Colonic mucosa (tissue), 4 donors: ENCODE data around the gene STK32A. TPM values are rescaled to one million over a fixed set of nuclear protein-coding genes. Genes with fewer than 3 reads are reported as not detected.

Experiments used
- DNase-seq: peaks from one replicate; pipeline ENCODE4 v3.0.0-alpha.2; 2020
- H3K27ac ChIP-seq: fragments of 200-600 bp; one replicate; pipeline ENCODE4 v1.8.0; 2021
- H3K27me3 ChIP-seq: fragments of 200-600 bp; one replicate; pipeline ENCODE4 v1.8.0; 2021
- H3K36me3 ChIP-seq: fragments of 200-600 bp; one replicate; pipeline ENCODE4 v1.8.0; 2021
- H3K4me1 ChIP-seq: fragments of 200-600 bp; one replicate; pipeline ENCODE4 v1.8.0; 2021; ENCODE audit warnings: mild to moderate bottlenecking
- H3K4me3 ChIP-seq: fragments of 200-600 bp; one replicate; pipeline ENCODE4 v1.8.0; 2021
- H3K9ac ChIP-seq, 2 donors: one replicate each; pipeline ENCODE4 v1.7.0; 2013; ENCODE audit warnings: control low read depth in 2 of 2, low read depth in 2 of 2, low read length in 2 of 2
- H3K9me3 ChIP-seq: fragments of 200-600 bp; one replicate; pipeline ENCODE4 v1.8.0; 2021
- CTCF ChIP-seq: fragments of 200-600 bp; IDR thresholded peaks from one replicate; pipeline ENCODE4 v1.8.0; 2022; ENCODE audit warnings: antibody characterized with exemption, mild to moderate bottlenecking
- intact Hi-C: fragments of 100-400 bp; cut with DNase I; formaldehyde crosslinking; loops from one replicate; pipeline ENCODE4 v1.14.1; 2022
- total RNA-seq, 2 donors: library from RNA; stranded (reverse); fragmentation: NEBNext Ultra II Directional in 1 of 2; extraction: Animal tissue kit (Norgen Biotek cat#: 25700) in 1 of 2; gene quantifications; one replicate each; pipeline ENCODE4 v1.2.1, GENCODE V29; 2021
- donor health status: healthy.
- donor health status: DM: no; HTN: no; CAD: no.
- donor health status: DM: no; HTN: no; CAD: no.

STK32A gene
- total RNA-seq, 2 donors from 2014 or later: 0.10 to 0.77 TPM

GRCh38 chr5:147371290-147371689 lies 136.5 kb downstream of the STK32A start:
- no peak for TF ChIP-seq CTCF
- Histone ChIP-seq H3K36me3 (no peaks in the 10 kb centered on the region), H3K27me3 (no peaks in the 10 kb centered on the region), H3K9ac (no peak overlapping the region), H3K27ac (no peak overlapping the region), H3K4me1 (no peaks in the 10 kb centered on the region), H3K4me3 (no peak overlapping the region), H3K9me3 (no peaks in the 10 kb centered on the region)
- intact Hi-C loops: loop anchor here (5.0 kb wide), 1 partner anchor 149 kb away; no protein-coding TSS in a partner anchor
- DNase-seq: no peak

- no peaks in the 10 kb centered on the region for H3K27me3 ChIP-seq
- no peaks in the 10 kb centered on the region for H3K4me1 ChIP-seq
- no peak for TF ChIP-seq CTCF
- no peak overlapping the region for H3K4me3 ChIP-seq
- no peak overlapping the region for H3K9ac ChIP-seq
- H3K36me3 ChIP-seq: no peaks in the 10 kb centered on the region
- DNase-seq: no peak
- H3K9me3 ChIP-seq: no peaks in the 10 kb centered on the region
- intact Hi-C loops: loop anchor here (5.0 kb wide), 1 partner anchor 150 kb away; no protein-coding TSS in a partner anchor
- no peak overlapping the region for H3K27ac ChIP-seq
These were observed 137.4 kb downstream of the STK32A start for GRCh38 chr5:147372191-147372590.

- intact Hi-C loops: loop anchor here (5.0 kb wide), 1 partner anchor 151 kb away; no protein-coding TSS in a partner anchor
- Histone ChIP-seq H3K36me3 (no peaks in the 10 kb centered on the region), H3K4me3 (no peak overlapping the region), H3K27me3 (no peaks in the 10 kb centered on the region), H3K4me1 (no peaks in the 10 kb centered on the region), H3K9me3 (no peaks in the 10 kb centered on the region), H3K27ac (no peak overlapping the region), H3K9ac (no peak overlapping the region)
- DNase-seq: no peak
- TF ChIP-seq CTCF: no peak
These were observed 138.5 kb downstream of the STK32A start for GRCh38 chr5:147373328-147373727.

DNA sequence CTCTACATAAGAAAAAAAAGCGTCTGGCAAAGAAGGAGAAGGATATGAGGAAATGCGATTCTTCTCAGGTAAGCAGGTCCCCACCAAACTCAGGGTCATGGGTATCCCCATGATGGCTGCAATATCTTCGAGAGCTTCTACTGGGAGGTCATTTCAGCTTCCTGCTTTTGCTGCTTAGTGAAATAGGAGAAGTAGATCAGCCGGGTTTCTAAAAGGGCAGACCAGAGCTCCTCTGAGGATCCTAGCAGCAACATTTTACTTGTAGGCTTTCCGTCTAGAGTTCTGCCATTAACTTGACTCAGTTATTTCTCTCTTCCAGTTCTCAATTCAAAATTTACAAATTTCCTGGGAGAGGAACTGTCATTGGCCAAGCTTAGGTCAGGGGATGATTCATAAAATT lies 140.3 kb downstream of the STK32A start:
- no peaks in the 10 kb centered on the region for H3K27me3 ChIP-seq
- H3K4me3 ChIP-seq: no peak overlapping the region
- no peaks in the 10 kb centered on the region for H3K36me3 ChIP-seq
- no peak overlapping the region for H3K9ac ChIP-seq
- no peak for DNase-seq
- no peak for TF ChIP-seq CTCF
- intact Hi-C loops: no loop called here
- H3K27ac ChIP-seq: no peak overlapping the region
- no peaks in the 10 kb centered on the region for H3K4me1 ChIP-seq
- no peaks in the 10 kb centered on the region for H3K9me3 ChIP-seq

DNA sequence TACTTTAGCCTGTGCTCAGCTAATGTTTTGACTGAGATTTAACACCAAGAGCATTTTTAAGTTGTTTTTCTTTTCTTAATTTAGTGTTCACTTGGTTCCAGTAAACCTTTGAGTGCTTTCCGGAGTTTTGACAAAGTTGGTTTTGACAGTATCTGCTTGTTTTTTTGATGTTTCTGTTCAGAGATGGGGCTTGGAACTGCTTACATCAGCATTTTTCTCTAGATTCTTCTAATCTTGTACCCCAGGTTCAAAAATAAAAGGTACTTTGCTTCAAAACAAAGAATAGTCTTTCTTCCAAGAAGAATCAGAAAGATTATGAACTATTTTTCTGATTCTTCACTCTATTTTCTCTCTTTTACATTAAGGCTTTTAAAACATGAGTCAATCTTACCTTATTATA lies 142.9 kb downstream of the STK32A start:
- Histone ChIP-seq H3K27ac (no peak overlapping the region), H3K4me3 (no peak overlapping the region), H3K9me3 (no peaks in the 10 kb centered on the region), H3K9ac (no peak overlapping the region), H3K27me3 (no peaks in the 10 kb centered on the region), H3K36me3 (no peaks in the 10 kb centered on the region), H3K4me1 (no peaks in the 10 kb centered on the region)
- TF ChIP-seq CTCF: no peak
- no peak for DNase-seq
- intact Hi-C loops: no loop called here
